A549 (cell line): ENCODE data around the gene SLPI. TPM values are rescaled to one million over a fixed set of nuclear protein-coding genes. Genes with fewer than 3 reads are reported as not detected.

Source experiments
- FOSL2 ChIP-seq, 2 experiments: fragments of 450-650 bp in 1 of 2; fragments of >200 bp in 1 of 2; sonication (Bioruptor Twin) in 1 of 2; formaldehyde crosslinking; IDR thresholded peaks; 2 replicates each; pipeline versions ENCODE4 v1.5.0 to v1.6.1; 2016 to 2020; ENCODE audit warnings: mild to moderate bottlenecking in 1 of 2, moderate library complexity in 1 of 2
- polyA plus RNA-seq, 4 experiments: library from polyadenylated mRNA; depleted of rRNA in 3 of 4; stranded (reverse); fragments of >200 nt; fragmentation: RNase III in 1 of 4; extraction: RNeasy Plus Mini Kit Qiagen cat#74134 plus additional on column Dnase treatment in 1 of 4; gene quantifications; 2 replicates in 3 of 4; 3 replicates in 1 of 4; pipeline ENCODE4 v1.2.3, GENCODE V29; 2011 to 2017

SLPI gene
- polyA plus RNA-seq, 2 of the 4 experiments (the other 2 are of a cell fraction) = 4.5 to 27.0 TPM

DNA sequence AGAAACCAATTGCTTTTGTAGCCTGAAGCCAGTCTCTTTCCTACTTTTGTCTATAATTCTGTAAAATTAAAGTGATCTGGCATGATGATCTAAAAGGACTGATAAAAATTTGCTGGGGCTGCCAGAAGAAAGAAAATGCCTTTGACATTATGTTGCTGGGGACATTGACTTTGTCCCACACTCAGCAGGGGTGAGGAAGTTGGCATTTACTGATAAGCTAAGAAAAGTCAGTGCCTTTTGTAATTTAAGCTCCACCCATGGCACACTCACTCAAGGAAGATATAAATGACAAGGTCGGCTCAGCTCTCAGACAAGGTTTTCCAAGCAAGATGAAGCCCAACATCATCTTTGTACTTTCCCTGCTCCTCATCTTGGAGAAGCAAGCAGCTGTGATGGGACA is 47.6 kb downstream of the SLPI start, which contains the start of gene SEMG1 (continued):
- TF ChIP-seq FOSL2 (IDR thresholded peaks at IDR 0.05) (no peak), FOSL2 (CRISPR knock-in tag; IDR thresholded peaks at IDR 0.05) (no peak)

Other genes with a start within 250 kb of the SLPI start
- not detected in 2 replicates for gene KCNS1, start 153.4 kb downstream of the SLPI start, polyA plus RNA-seq (2011; rRNA removed)
- gene KCNS1, start 153.4 kb downstream of the SLPI start, polyA plus RNA-seq (2017; fragmentation: RNase III; extraction: RNeasy Plus Mini Kit Qiagen cat#74134 plus additional on column Dnase treatment) = not detected in 3 replicates
- gene WFDC5, start 139.4 kb downstream of the SLPI start, polyA plus RNA-seq (2011; rRNA removed) = not detected in 2 replicates
- not detected in 3 replicates for gene WFDC5, start 139.4 kb downstream of the SLPI start, polyA plus RNA-seq (2017; fragmentation: RNase III; extraction: RNeasy Plus Mini Kit Qiagen cat#74134 plus additional on column Dnase treatment)
- not detected in 2 replicates for gene WFDC12, start 130.1 kb downstream of the SLPI start, polyA plus RNA-seq (2011; rRNA removed)
- gene WFDC12, start 130.1 kb downstream of the SLPI start, polyA plus RNA-seq (2017; fragmentation: RNase III; extraction: RNeasy Plus Mini Kit Qiagen cat#74134 plus additional on column Dnase treatment) = not detected in 3 replicates
- 0.35 and 1.1 TPM in 2 replicates for gene PI3, start 79.7 kb downstream of the SLPI start, polyA plus RNA-seq (2011; rRNA removed)
- 0.18 to 0.39 TPM in 2 of 3 replicates, not detected in the other for gene PI3, start 79.7 kb downstream of the SLPI start, polyA plus RNA-seq (2017; fragmentation: RNase III; extraction: RNeasy Plus Mini Kit Qiagen cat#74134 plus additional on column Dnase treatment)
- gene SEMG1, start 47.5 kb downstream of the SLPI start, polyA plus RNA-seq (2011; rRNA removed) = not detected in 2 replicates
- not detected in 3 replicates for gene SEMG1, start 47.5 kb downstream of the SLPI start, polyA plus RNA-seq (2017; fragmentation: RNase III; extraction: RNeasy Plus Mini Kit Qiagen cat#74134 plus additional on column Dnase treatment)
- not detected in 2 replicates for gene SEMG2, start 33.2 kb downstream of the SLPI start, polyA plus RNA-seq (2011; rRNA removed)
- not detected in 3 replicates for gene SEMG2, start 33.2 kb downstream of the SLPI start, polyA plus RNA-seq (2017; fragmentation: RNase III; extraction: RNeasy Plus Mini Kit Qiagen cat#74134 plus additional on column Dnase treatment)
- not detected in 2 replicates for gene RBPJL, start 52.3 kb upstream of the SLPI start, polyA plus RNA-seq (2011; rRNA removed)
- gene RBPJL, start 52.3 kb upstream of the SLPI start, polyA plus RNA-seq (2017; fragmentation: RNase III; extraction: RNeasy Plus Mini Kit Qiagen cat#74134 plus additional on column Dnase treatment) = not detected in 3 replicates
- gene MATN4, start 53.7 kb upstream of the SLPI start, polyA plus RNA-seq (2011; rRNA removed) = 0.04 TPM in 1 of 2 replicates, not detected in the other
- 0.05 to 0.08 TPM (median 0.05 TPM) in 3 replicates for gene MATN4, start 53.7 kb upstream of the SLPI start, polyA plus RNA-seq (2017; fragmentation: RNase III; extraction: RNeasy Plus Mini Kit Qiagen cat#74134 plus additional on column Dnase treatment)
- 27.4 and 29.0 TPM in 2 replicates for gene SDC4, start 93.9 kb upstream of the SLPI start, polyA plus RNA-seq (2011; rRNA removed)
- 35.6 to 40.2 TPM (median 39.2 TPM) in 3 replicates for gene SDC4, start 93.9 kb upstream of the SLPI start, polyA plus RNA-seq (2017; fragmentation: RNase III; extraction: RNeasy Plus Mini Kit Qiagen cat#74134 plus additional on column Dnase treatment)
- gene SYS1, start 108.6 kb upstream of the SLPI start, polyA plus RNA-seq (2011; rRNA removed) = 27.6 and 30.5 TPM in 2 replicates
- gene SYS1, start 108.6 kb upstream of the SLPI start, polyA plus RNA-seq (2017; fragmentation: RNase III; extraction: RNeasy Plus Mini Kit Qiagen cat#74134 plus additional on column Dnase treatment) = 20.2 to 20.5 TPM (median 20.2 TPM) in 3 replicates
- not detected in 2 replicates for gene TP53TG5, start 123.8 kb upstream of the SLPI start, polyA plus RNA-seq (2011; rRNA removed)
- gene TP53TG5, start 123.8 kb upstream of the SLPI start, polyA plus RNA-seq (2017; fragmentation: RNase III; extraction: RNeasy Plus Mini Kit Qiagen cat#74134 plus additional on column Dnase treatment) = not detected in 3 replicates
- gene DBNDD2, start 153.7 kb upstream of the SLPI start, polyA plus RNA-seq (2011; rRNA removed) = 20.9 and 31.1 TPM in 2 replicates
- gene DBNDD2, start 153.7 kb upstream of the SLPI start, polyA plus RNA-seq (2017; fragmentation: RNase III; extraction: RNeasy Plus Mini Kit Qiagen cat#74134 plus additional on column Dnase treatment) = 6.2 to 6.5 TPM (median 6.3 TPM) in 3 replicates
- gene PIGT, start 161.6 kb upstream of the SLPI start, polyA plus RNA-seq (2011; rRNA removed) = 60.3 and 79.6 TPM in 2 replicates
- 62.0 to 71.8 TPM (median 66.2 TPM) in 3 replicates for gene PIGT, start 161.6 kb upstream of the SLPI start, polyA plus RNA-seq (2017; fragmentation: RNase III; extraction: RNeasy Plus Mini Kit Qiagen cat#74134 plus additional on column Dnase treatment)
- gene WFDC2, start 215.2 kb upstream of the SLPI start, polyA plus RNA-seq (2011; rRNA removed) = not detected in 2 replicates
- 0.22 TPM in 1 of 3 replicates, not detected in the others for gene WFDC2, start 215.2 kb upstream of the SLPI start, polyA plus RNA-seq (2017; fragmentation: RNase III; extraction: RNeasy Plus Mini Kit Qiagen cat#74134 plus additional on column Dnase treatment)